Stimulated activated naive B cell treated with anti-CD40 and anti-IgM and Interleukin-4, amounts not matched to agents 10 μg/mL and 1 μg/mL and 100 μg/mL, for 72 hours (primary cell): ENCODE results near the gene STXBP1.

ENCODE experiments used
- ATAC-seq, 2 donors: fragments of 150-1000 bp; cut with Tn5 transposase; replicated peaks; 2 replicates each; pipeline ENCODE4 v1.10.0; 2021; ENCODE audit warnings: moderate library complexity in 1 of 2
- DNase-seq: peaks from one replicate; pipeline ENCODE4 v3.0.0; 2021
- H3K27ac Mint-ChIP-seq: one replicate; pipeline ENCODE4 v1.8.0; 2022; ENCODE audit warnings: mild to moderate bottlenecking, mixed read lengths
- H3K27me3 Mint-ChIP-seq, 2 donors: one replicate each; pipeline ENCODE4 v1.8.0; 2022; ENCODE audit warnings: mixed read lengths in 2 of 2
- H3K36me3 Mint-ChIP-seq, 2 donors: one replicate each; pipeline ENCODE4 v1.8.0; 2022; ENCODE audit warnings: mixed read lengths in 2 of 2, mild to moderate bottlenecking in 1 of 2
- H3K4me1 Mint-ChIP-seq, 2 donors: one replicate each; pipeline ENCODE4 v1.8.0; 2022; ENCODE audit warnings: mixed read lengths in 2 of 2, mild to moderate bottlenecking in 1 of 2
- H3K4me3 Mint-ChIP-seq, 2 donors: one replicate each; pipeline ENCODE4 v1.8.0; 2022; ENCODE audit warnings: mild to moderate bottlenecking in 2 of 2, mixed read lengths in 2 of 2, moderate library complexity in 1 of 2
- H3K9me3 Mint-ChIP-seq, 2 donors: one replicate each; pipeline ENCODE4 v1.8.0; 2022; ENCODE audit warnings: mixed read lengths in 2 of 2, mild to moderate bottlenecking in 1 of 2

Gene STXBP1

GRCh38 chr9:127693697-127694096 lies 81.6 kb downstream of the STXBP1 start:
- DNase-seq: no peak
- ATAC-seq: no peak
- Mint-ChIP-seq H3K4me3 (no peak overlapping the region), H3K27me3 (no peaks in the 10 kb centered on the region), H3K9me3 (no peaks in the 10 kb centered on the region), H3K4me1 (no peaks in the 10 kb centered on the region), H3K27ac (no peak overlapping the region), H3K36me3 (peaks cover 9 to 13% of the 10 kb centered on the region in 2 donors)

- no peaks in the 10 kb centered on the region for H3K27me3 Mint-ChIP-seq
- peaks cover 13 to 14% of the 10 kb centered on the region in 2 donors for H3K36me3 Mint-ChIP-seq
- H3K4me1 Mint-ChIP-seq: peaks cover 8 to 13% of the 10 kb centered on the region in 2 donors
- no peak for ATAC-seq
- H3K9me3 Mint-ChIP-seq: no peaks in the 10 kb centered on the region
- DNase-seq: no peak
- H3K27ac Mint-ChIP-seq: no peak overlapping the region
- no peak overlapping the region for H3K4me3 Mint-ChIP-seq
Measured at GRCh38 chr9:127694890-127695720, 83.0 kb downstream of the STXBP1 start.

DNA sequence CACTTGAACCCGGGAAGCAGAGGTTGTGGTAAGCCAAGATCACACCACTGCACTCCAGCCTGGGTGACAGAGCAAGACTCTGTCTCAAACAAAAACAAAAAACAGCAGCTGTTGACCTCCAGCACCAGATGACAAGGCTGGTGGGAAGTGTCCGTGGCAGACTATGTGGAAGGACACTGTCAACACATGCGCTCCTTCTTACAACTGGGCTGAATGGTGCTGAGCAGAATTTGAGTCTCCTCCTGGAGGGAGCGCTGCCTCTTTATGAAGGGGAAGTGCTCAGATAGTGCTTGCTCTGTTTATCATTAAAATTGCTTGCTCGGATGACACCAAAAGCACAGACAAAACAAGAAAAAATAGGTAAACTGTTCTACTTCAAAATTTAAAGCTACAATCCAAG lies 85.5 kb downstream of the STXBP1 start:
- no peaks in the 10 kb centered on the region for H3K9me3 Mint-ChIP-seq
- H3K27me3 Mint-ChIP-seq: no peaks in the 10 kb centered on the region
- no peak overlapping the region for H3K4me3 Mint-ChIP-seq
- DNase-seq: no peak
- peaks cover 11 to 17% of the 10 kb centered on the region in 2 donors for H3K4me1 Mint-ChIP-seq
- no peak for ATAC-seq
- H3K36me3 Mint-ChIP-seq: peaks cover 10 to 14% of the 10 kb centered on the region in 2 donors
- no peak overlapping the region for H3K27ac Mint-ChIP-seq

DNA sequence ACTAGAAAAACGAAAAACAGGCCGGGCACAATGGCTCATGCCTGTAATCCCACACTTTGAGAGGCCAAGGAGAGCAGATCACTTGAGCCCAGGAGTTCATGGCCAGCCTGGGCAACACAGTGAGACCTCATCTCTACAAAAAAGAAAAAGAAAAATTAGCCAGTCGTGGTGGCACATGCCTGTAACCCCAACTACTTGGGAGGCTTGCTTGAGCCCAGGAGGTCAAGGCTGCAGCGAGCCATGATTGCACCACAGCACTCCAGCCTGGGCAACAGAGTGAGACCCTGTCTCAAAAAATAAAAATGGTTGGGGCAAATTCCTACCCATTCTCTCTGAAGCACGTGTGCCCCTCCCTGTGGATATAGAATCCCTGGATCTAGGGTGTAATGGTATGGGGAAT lies 86.3 kb downstream of the STXBP1 start:
- DNase-seq (no peak), ATAC-seq (no peak)
- H3K36me3 Mint-ChIP-seq: peaks cover 10 to 14% of the 10 kb centered on the region in 2 donors
- H3K4me1 Mint-ChIP-seq: peaks cover 11 to 17% of the 10 kb centered on the region in 2 donors
- H3K27me3 Mint-ChIP-seq: no peaks in the 10 kb centered on the region
- H3K4me3 Mint-ChIP-seq: no peak overlapping the region
- no peak overlapping the region for H3K27ac Mint-ChIP-seq
- no peaks in the 10 kb centered on the region for H3K9me3 Mint-ChIP-seq

DNA sequence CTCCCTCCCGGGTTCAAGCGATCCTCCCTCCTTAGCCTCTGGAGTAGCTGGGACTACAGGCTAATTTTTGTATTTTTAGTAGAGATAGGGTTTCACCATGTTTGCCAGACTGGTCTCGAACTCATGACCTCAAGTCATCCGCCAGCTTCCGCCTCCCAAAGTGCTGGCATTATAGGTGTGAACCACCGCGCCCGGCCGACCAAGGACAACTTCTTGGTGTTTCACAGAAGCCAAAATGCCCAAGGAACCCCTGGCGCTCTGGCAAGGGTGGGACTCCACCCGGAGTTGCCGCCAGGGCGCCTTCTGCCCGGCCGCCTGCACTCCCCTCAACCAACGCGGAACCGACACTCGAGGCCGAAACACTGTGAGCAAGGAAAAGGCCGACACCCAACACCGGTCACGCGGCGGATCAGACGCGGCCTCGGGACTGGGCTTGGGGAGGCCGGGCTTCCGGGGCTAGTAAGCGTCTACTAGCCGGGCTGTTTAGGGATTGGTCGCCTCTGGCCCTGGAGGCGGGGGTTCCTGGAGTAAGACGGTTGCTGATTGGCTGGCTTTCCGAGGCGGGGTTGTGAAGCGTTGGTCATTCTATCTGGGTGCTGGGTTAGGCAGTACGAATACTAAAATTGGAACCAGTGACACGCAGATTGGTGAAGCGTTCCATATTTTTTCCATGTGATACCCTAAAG lies 87.1 kb downstream of the STXBP1 start:
- H3K4me1 Mint-ChIP-seq: peaks cover 11 to 17% of the 10 kb centered on the region in 2 donors
- peak overlapping the region; percentile 79 to 82 for H3K4me3 Mint-ChIP-seq
- H3K27ac Mint-ChIP-seq: peak overlapping the region; percentile 92
- ATAC-seq (peak; percentile 99 to 100), DNase-seq (peak; percentile 89)
- H3K27me3 Mint-ChIP-seq: no peaks in the 10 kb centered on the region
- peaks cover 5 to 9% of the 10 kb centered on the region in 2 donors for H3K36me3 Mint-ChIP-seq
- H3K9me3 Mint-ChIP-seq: no peaks in the 10 kb centered on the region

DNA sequence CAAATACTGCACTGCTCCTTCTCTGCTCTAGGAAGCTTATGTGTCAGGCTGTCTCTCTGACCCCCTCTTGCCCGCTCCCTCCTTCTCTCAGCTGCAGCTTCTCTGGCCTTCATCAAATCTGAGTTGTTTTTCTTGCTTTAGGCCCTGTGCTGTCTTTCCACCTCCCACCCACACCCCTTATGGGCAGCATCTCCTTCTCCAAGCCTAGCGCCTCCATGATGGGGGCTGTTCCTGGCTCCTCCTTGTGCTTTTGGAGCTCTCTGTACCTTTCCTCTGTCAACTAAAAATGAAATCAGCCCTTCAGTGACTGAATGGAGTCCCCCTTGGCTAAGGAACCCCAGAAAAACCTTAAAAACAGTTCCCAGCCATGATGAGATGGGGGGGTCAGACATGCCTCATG lies 88.1 kb downstream of the STXBP1 start:
- no peak for DNase-seq
- Mint-ChIP-seq H3K27me3 (no peaks in the 10 kb centered on the region), H3K27ac (peak overlapping the region; percentile 72), H3K36me3 (peaks cover 2 to 5% of the 10 kb centered on the region in 2 donors), H3K9me3 (no peaks in the 10 kb centered on the region), H3K4me1 (peaks cover 11 to 17% of the 10 kb centered on the region in 2 donors), H3K4me3 (peak overlapping the region in 1 of 2 donors; percentile 51)
- ATAC-seq: no peak

DNA sequence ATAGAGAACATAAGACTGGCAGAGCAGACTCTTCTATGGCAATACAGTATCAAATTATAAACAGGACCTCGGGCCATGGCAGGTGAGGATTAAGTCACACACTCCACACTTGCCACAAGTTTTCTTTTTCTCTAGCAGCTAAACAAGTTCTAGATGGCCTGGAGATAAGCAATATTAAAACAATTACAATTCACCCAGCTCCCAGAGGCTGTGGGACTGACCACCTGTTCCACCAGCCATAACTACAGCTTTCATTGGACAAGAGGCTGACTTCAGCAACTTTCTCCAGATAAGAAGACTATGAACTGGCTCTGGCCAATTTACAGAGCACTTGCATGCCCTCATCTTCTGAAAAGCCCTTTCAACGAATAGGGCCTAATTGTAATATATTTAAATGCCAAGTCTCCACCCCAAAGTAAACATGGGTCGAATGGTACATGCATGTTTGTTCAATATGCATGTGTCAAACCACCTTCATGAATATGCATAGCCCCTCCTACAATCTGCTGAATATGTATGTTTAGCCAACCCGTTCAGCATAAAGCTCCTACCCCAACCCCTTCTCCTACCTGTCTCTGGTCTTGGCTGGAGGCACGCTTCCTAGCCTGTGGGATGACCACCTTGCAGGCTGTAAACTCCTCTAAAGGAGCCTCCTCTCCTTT lies 88.6 kb downstream of the STXBP1 start:
- peaks cover 11 to 17% of the 10 kb centered on the region in 2 donors for H3K4me1 Mint-ChIP-seq
- peaks cover 2 to 5% of the 10 kb centered on the region in 2 donors for H3K36me3 Mint-ChIP-seq
- DNase-seq (no peak), ATAC-seq (no peak)
- H3K27ac Mint-ChIP-seq: no peak overlapping the region
- no peaks in the 10 kb centered on the region for H3K9me3 Mint-ChIP-seq
- H3K4me3 Mint-ChIP-seq: no peak overlapping the region
- H3K27me3 Mint-ChIP-seq: no peaks in the 10 kb centered on the region

DNA sequence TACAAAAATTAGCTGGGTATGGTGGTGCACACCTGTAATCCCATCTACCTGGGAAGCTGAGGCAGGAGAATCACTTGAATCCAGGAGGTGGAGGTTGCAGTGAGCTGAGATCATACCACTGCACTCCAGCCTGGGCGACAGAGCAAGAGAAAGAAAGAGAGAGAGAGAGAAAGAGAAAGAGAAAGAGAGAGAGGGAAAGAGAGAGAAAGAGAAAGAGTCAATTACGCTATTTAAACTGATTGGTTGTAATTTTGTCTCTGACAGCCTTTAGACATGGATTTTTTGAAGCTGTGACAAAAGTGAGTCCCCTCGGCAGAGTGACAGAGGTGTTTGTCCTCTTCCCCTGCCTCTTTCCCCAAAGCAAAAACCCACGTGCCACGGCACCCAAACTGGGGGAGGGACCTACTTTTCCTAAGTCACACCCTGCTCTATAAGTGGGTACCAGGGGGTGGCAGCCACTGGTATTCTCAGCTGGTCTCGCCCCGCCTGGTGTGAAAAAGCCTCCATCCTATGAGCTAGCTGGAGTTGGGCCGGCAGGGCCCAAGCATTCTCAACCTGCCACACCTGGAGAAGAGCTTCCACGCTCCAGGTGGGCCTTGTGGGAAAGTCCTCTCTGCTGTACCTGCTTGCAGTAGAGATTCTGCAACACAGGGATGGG lies 91.3 kb downstream of the STXBP1 start:
- Mint-ChIP-seq H3K4me1 (peaks cover 16 to 29% of the 10 kb centered on the region in 2 donors), H3K36me3 (peaks cover 2 to 6% of the 10 kb centered on the region in 2 donors), H3K27me3 (no peaks in the 10 kb centered on the region), H3K27ac (no peak overlapping the region), H3K4me3 (no peak overlapping the region), H3K9me3 (no peaks in the 10 kb centered on the region)
- no peak for DNase-seq
- ATAC-seq: no peak

DNA sequence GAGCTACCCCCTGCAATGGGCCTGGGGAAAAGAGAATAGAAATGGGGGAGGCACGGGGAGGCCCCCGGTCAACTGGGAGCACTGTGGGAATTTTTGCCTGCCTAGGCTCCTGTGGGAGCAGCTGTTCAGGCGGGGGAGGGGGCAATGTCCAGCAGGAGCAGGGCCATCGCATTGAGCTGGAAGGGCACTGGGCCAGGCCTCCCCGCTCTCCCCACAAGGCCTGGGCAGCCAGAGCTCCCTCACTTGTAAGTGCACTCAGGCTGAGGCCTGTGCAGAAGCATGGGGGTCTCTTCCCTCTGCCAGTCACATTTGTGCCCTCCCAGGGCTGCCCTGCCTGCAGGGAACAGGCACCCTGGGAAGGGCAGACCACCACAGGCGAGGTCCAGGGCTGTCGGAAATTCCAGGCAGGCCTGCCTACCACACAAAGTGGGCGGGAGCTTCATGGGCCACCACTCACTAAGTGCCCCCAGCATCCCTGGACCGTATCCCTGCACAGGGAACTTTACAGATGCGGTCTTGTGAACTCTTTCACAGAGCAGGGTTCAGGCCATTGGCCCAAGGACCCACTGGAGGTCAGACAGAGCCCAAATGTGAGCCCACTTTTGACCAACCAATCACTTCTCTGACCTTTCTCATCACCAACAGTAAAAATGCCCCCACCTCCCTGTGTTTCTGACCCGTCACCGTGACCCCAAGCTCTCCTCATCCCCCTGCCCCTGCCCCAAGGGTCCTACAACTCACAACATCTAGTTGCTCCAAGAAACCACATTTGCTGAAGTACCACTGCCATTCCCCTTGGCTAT lies 93.7 kb downstream of the STXBP1 start:
- no peaks in the 10 kb centered on the region for H3K9me3 Mint-ChIP-seq
- no peak overlapping the region for H3K27ac Mint-ChIP-seq
- peaks cover 4 to 18% of the 10 kb centered on the region in 2 donors for H3K4me1 Mint-ChIP-seq
- no peaks in the 10 kb centered on the region for H3K27me3 Mint-ChIP-seq
- no peak overlapping the region for H3K4me3 Mint-ChIP-seq
- H3K36me3 Mint-ChIP-seq: peaks cover 9 to 17% of the 10 kb centered on the region in 2 donors
- no peak for DNase-seq
- no peak for ATAC-seq

DNA sequence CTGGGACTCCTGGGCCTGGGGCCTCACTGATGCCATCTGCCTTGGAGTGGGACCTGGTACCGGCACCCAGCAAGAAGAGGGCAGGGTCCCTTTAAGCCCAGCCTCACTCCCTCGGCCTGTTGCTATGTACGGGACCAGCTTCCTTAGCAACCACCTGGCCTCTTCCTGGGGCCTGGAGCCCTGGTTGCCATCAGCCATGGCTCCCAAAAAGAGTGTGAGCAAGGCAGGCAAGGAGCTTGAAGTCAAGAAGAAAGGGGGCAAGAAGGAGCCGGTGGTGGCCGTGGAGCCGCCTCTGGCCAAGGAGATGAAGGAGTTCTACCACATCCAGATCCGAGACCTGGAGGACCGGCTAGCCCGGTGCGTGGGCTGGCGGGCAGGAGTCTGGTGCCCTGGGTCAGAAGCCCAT lies 94.8 kb downstream of the STXBP1 start, which contains the start of gene CFAP157:
Gene CFAP157, plus strand, starts transcription at position 153 of the 406 bp plus-strand sequence. Its CDS starts 44 bp downstream, at position 197.
- Mint-ChIP-seq H3K27me3 (no peaks in the 10 kb centered on the region), H3K9me3 (no peaks in the 10 kb centered on the region), H3K4me1 (peaks cover 12 to 29% of the 10 kb centered on the region in 2 donors), H3K4me3 (no peak within 1 kb of the TSS), H3K27ac (no peak within 1 kb of the TSS), H3K36me3 (peaks cover 15 to 25% of the 10 kb centered on the region in 2 donors)
- no peak for DNase-seq
- ATAC-seq: no peak

DNA sequence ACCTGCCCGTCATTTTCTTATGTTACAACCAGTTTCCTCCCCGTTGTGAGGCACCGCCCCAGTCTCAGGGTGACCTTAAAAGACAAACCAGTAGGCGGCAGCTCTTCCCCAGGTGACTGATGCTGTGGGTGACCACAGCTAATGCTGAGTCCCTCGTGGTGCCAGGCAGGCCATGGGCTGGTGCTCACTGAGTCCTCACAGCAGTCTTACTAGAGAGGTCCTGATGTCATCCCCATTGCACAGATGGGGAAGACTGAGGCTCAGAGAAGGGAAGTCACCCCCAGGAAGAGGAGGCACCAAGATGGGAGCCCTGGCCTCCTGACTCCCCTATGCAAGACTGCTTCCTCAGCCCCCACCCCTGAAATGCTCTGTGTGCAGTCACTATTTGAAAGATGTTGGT lies 95.7 kb downstream of the STXBP1 start:
- Mint-ChIP-seq H3K27ac (no peak overlapping the region), H3K4me3 (no peak overlapping the region), H3K36me3 (peaks cover 21 to 28% of the 10 kb centered on the region in 2 donors), H3K4me1 (peaks cover 12 to 32% of the 10 kb centered on the region in 2 donors), H3K27me3 (no peaks in the 10 kb centered on the region), H3K9me3 (no peaks in the 10 kb centered on the region)
- DNase-seq: no peak
- ATAC-seq: peak; percentile 67 to 72

DNA sequence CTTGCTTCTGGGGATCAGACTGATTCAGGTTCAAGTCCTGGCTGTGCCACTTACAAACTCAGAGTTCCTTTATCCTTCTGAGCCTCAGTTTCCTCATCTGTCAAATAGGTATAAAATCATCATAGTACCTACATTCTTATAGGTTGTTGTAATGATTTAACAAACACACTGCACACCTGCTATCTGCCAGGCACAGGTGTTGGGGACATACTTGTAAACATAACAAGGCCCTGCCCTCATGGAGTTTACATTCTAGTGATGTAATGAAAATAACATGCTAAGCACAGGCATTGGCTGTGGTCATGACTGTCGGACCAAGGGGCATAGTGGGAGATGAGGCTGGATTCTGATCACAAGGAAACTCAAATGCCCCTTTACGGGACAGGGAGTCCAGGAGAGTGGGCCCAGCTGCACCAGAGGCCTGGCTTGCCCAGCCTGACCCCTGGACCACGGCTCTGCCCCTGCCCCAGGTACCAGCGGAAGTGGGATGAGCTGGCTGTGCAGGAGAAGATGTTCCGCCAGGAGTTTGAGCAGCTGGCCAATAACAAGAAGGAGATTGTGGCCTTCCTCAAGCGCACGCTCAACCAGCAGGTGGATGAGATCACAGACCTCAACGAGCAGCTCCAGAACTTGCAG lies 97.0 kb downstream of the STXBP1 start:
- Mint-ChIP-seq H3K4me3 (no peak overlapping the region), H3K27ac (no peak overlapping the region), H3K27me3 (no peaks in the 10 kb centered on the region), H3K9me3 (no peaks in the 10 kb centered on the region), H3K36me3 (peaks cover 21 to 28% of the 10 kb centered on the region in 2 donors), H3K4me1 (peaks cover 12 to 32% of the 10 kb centered on the region in 2 donors)
- ATAC-seq: no peak
- DNase-seq: no peak

GRCh38 chr9:127710204-127710783 lies 98.2 kb downstream of the STXBP1 start:
- Mint-ChIP-seq H3K9me3 (no peaks in the 10 kb centered on the region), H3K27me3 (no peaks in the 10 kb centered on the region), H3K4me3 (no peak overlapping the region), H3K4me1 (peaks cover 15 to 39% of the 10 kb centered on the region in 2 donors), H3K36me3 (peaks cover 19 to 28% of the 10 kb centered on the region in 2 donors), H3K27ac (no peak overlapping the region)
- no peak for DNase-seq
- no peak for ATAC-seq
